Thyroid gland (tissue), 4 donors: ENCODE measurements around the gene CARMIL1.

Experiments
- CTCF ChIP-seq, 6 experiments: fragments of 200-600 bp in 3 of 6; fragments of 450-650 bp in 3 of 6; sonication (generic) in 3 of 6; IDR thresholded peaks; one replicate each; pipeline ENCODE4 v1.5.1; 2016 to 2019; ENCODE audit warnings: antibody characterized with exemption in 6 of 6, mild to moderate bottlenecking in 2 of 6, inconsistent platforms in 1 of 6, moderate library complexity in 1 of 6
- POLR2A ChIP-seq, 2 donors: fragments of 450-650 bp; IDR thresholded peaks; one replicate each; pipeline ENCODE4 v1.6.1; 2017; ENCODE audit warnings: antibody characterized with exemption in 2 of 2, mild to moderate bottlenecking in 2 of 2, moderate library complexity in 1 of 2

GRCh38 chr6:25582101-25582500 lies 302.9 kb downstream of the CARMIL1 start:
- TF ChIP-seq CTCF (IDR thresholded peaks at IDR 0.05) = no peak
- no peak for TF ChIP-seq POLR2A (IDR thresholded peaks at IDR 0.05)
